ENCODE results near the gene CCDC70.

DNA sequence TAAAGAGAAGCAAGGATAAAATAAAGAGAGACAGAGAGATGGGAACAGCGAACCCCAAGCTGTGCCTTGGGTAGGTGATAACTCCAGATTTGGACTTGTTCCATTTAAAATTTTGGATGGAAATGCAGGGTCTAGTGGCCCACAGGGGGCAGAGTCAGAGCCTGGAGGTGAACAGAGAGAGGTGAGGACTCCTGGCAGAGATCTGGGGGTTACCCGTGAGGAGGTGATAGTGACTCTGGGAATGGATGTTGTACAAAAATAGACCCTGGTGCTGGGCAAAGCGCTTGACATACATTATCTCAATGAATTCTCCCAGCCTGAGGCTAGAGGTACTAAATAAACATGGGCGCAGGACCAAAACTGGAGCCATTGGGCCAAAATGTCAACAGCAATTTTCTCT is 43.5 kb upstream of the CCDC70 start:
- TF ChIP-seq, protein P1, sequence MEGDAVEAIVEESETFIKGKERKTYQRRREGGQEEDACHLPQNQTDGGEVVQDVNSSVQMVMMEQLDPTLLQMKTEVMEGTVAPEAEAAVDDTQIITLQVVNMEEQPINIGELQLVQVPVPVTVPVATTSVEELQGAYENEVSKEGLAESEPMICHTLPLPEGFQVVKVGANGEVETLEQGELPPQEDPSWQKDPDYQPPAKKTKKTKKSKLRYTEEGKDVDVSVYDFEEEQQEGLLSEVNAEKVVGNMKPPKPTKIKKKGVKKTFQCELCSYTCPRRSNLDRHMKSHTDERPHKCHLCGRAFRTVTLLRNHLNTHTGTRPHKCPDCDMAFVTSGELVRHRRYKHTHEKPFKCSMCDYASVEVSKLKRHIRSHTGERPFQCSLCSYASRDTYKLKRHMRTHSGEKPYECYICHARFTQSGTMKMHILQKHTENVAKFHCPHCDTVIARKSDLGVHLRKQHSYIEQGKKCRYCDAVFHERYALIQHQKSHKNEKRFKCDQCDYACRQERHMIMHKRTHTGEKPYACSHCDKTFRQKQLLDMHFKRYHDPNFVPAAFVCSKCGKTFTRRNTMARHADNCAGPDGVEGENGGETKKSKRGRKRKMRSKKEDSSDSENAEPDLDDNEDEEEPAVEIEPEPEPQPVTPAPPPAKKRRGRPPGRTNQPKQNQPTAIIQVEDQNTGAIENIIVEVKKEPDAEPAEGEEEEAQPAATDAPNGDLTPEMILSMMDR (IDR thresholded peaks at IDR 0.05), result no peak
- no peak for TF ChIP-seq ZFX (IDR thresholded peaks at IDR 0.05; ENCODE audit: borderline replicate concordance)
